Measurements from ENCODE around the gene MAP2. TPM values are rescaled to one million over a fixed set of nuclear protein-coding genes. Genes with fewer than 3 reads are reported as not detected.

MAP2 gene
- total RNA-seq, 1 donor from 2014 or later = 7.2 TPM

DNA sequence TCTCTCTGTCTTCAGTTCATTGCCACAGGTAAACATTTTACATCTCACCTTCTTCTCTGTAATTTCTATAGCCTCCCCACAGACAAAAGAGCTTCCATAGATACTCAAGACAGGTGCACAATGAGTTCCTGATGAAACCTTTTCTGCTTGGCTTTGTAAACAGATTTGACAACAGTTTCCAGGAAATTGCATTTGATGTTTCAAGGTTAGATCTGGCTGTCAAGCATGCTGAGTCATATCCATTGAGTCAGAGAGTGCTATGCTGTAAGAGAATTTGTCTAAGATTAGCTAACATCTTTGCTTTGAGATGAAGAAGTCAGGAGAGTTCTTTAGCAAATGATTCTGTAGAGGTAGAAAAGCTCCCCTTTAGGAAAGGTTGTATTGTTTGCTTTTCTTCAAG lies 40.6 kb upstream of the MAP2 start:
- no peak for DNase-seq (ENCODE audit: extremely low spot score, unreplicated experiment)

DNA sequence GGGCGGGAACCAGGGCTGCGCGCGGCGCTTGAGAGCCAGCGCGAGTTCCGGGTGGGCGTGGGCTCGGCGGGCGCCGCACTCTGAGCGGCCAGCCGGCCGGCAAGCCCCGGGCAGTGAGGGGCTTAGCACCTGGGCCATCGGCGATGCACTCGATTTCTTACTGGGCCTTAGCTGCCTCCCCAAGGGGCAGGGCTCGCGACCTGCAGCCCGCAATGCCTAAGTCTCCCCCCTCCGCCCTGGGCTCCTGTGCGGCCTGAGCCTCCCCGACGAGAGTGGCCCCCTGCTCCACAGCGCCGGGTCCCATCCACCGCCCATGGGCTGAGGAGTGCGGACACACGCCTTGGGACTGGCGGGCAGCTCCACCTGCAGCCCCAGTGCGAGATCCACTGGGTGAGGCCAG lies 36.5 kb upstream of the MAP2 start:
- TF ChIP-seq, protein P1, sequence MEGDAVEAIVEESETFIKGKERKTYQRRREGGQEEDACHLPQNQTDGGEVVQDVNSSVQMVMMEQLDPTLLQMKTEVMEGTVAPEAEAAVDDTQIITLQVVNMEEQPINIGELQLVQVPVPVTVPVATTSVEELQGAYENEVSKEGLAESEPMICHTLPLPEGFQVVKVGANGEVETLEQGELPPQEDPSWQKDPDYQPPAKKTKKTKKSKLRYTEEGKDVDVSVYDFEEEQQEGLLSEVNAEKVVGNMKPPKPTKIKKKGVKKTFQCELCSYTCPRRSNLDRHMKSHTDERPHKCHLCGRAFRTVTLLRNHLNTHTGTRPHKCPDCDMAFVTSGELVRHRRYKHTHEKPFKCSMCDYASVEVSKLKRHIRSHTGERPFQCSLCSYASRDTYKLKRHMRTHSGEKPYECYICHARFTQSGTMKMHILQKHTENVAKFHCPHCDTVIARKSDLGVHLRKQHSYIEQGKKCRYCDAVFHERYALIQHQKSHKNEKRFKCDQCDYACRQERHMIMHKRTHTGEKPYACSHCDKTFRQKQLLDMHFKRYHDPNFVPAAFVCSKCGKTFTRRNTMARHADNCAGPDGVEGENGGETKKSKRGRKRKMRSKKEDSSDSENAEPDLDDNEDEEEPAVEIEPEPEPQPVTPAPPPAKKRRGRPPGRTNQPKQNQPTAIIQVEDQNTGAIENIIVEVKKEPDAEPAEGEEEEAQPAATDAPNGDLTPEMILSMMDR (IDR thresholded peaks at IDR 0.05) = no peak
- H3K36me3 Mint-ChIP-seq (ENCODE audit: unreplicated experiment) = no peaks in the 10 kb centered on the region
- no peak for DNase-seq (ENCODE audit: extremely low spot score, unreplicated experiment)
- H3K4me1 Mint-ChIP-seq (ENCODE audit: unreplicated experiment) = no peaks in the 10 kb centered on the region
- no peak overlapping the region for H3K27ac Mint-ChIP-seq (ENCODE audit: unreplicated experiment)
- H3K4me3 Mint-ChIP-seq (ENCODE audit: unreplicated experiment) = no peak overlapping the region
- peaks cover 3% of the 10 kb centered on the region for H3K27me3 Mint-ChIP-seq (ENCODE audit: unreplicated experiment)
- no peaks in the 10 kb centered on the region for H3K9me3 Mint-ChIP-seq (ENCODE audit: unreplicated experiment)

More for the DNA sequence above, 40.6 kb upstream of the MAP2 start:
- TF ChIP-seq, protein P1 (IDR thresholded peaks at IDR 0.05) = no peak
- H3K4me1 Mint-ChIP-seq (ENCODE audit: unreplicated experiment) = no peaks in the 10 kb centered on the region
- H3K27me3 Mint-ChIP-seq (ENCODE audit: unreplicated experiment) = peaks cover 3% of the 10 kb centered on the region
- no peak overlapping the region for H3K27ac Mint-ChIP-seq (ENCODE audit: unreplicated experiment)
- no peaks in the 10 kb centered on the region for H3K9me3 Mint-ChIP-seq (ENCODE audit: unreplicated experiment)
- no peaks in the 10 kb centered on the region for H3K36me3 Mint-ChIP-seq (ENCODE audit: unreplicated experiment)
- H3K4me3 Mint-ChIP-seq (ENCODE audit: unreplicated experiment) = no peak overlapping the region

DNA sequence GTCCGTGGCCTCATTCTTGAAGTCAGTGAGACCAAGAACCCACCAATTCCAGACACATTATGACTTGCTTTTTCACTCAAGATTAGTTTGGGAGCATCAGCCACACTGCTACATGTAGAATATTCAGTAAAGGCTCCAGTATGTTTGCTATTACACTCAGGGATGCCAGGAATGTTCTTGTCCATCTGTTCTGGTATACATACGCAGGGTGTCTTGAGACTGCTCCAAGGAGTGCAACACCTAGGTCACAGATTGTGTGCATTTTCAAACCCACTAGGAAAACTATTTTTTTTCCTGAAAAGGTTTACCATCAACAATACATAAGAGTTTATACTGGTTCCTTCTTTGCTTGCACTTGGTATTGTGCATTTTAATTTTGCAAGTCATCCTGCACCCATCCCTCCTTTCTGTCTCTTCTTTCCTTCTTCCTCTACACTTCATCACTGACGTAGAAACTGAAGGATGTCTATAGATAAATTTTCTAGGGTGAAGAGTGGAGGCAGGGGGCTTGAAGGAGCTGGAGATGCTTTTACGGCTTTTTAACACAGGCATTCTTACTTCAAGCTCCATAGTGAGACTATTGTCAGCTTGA lies 35.3 kb upstream of the MAP2 start:
- Mint-ChIP-seq H3K36me3 (ENCODE audit: unreplicated experiment) (no peaks in the 10 kb centered on the region), H3K4me1 (ENCODE audit: unreplicated experiment) (no peaks in the 10 kb centered on the region), H3K27me3 (ENCODE audit: unreplicated experiment) (peaks cover 3% of the 10 kb centered on the region), H3K27ac (ENCODE audit: unreplicated experiment) (no peak overlapping the region), H3K9me3 (ENCODE audit: unreplicated experiment) (no peaks in the 10 kb centered on the region), H3K4me3 (ENCODE audit: unreplicated experiment) (no peak overlapping the region)
- TF ChIP-seq, protein P1 (IDR thresholded peaks at IDR 0.05) = no peak
- DNase-seq (ENCODE audit: extremely low spot score, unreplicated experiment) = no peak

DNA sequence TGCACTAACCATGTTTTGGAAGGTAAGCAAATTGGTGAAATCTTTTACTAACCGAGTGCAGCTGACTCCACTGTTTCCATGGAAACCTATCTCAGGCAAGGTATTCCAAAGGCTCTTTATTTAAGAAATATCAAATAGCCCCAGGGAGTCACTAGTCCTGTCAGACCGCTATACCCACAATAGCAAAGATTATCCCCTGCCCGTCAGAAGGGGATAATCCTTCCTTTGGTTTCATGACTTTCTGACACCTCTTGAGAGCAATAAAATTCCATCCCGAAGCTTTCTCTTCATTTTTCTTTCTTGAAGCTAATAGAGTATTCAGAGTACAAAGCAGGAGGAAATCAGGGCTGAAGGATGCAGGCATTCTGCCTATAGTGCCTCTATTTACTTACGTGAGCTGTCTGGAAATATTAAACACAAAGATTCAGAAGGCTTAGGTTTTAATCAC lies 34.7 kb upstream of the MAP2 start:
- Mint-ChIP-seq H3K4me1 (ENCODE audit: unreplicated experiment) (no peaks in the 10 kb centered on the region), H3K9me3 (ENCODE audit: unreplicated experiment) (no peaks in the 10 kb centered on the region), H3K27ac (ENCODE audit: unreplicated experiment) (no peak overlapping the region), H3K4me3 (ENCODE audit: unreplicated experiment) (no peak overlapping the region), H3K36me3 (ENCODE audit: unreplicated experiment) (no peaks in the 10 kb centered on the region), H3K27me3 (ENCODE audit: unreplicated experiment) (peaks cover 1% of the 10 kb centered on the region)
- TF ChIP-seq, protein P1 (IDR thresholded peaks at IDR 0.05) = no peak
- DNase-seq (ENCODE audit: extremely low spot score, unreplicated experiment) = no peak

DNA sequence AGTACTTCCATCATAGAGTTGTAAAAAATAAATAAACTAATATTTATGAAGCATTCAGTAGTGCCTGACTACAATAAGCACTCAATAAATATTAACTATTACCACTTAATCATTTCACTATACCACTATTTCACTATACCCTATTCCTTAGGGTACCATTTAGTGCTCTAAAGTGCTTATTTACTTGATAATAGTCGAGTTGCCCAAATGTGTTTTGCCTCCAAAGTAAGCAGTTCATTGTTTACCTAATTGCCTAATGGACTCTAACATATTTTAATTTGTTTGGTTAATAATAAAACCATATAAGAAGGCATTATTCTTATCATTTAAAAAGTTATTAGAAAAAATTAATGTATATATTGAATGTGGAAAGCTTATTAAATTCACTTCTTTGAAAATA lies 33.0 kb upstream of the MAP2 start:
- Mint-ChIP-seq H3K4me1 (ENCODE audit: unreplicated experiment) (no peaks in the 10 kb centered on the region), H3K27me3 (ENCODE audit: unreplicated experiment) (peaks cover 7% of the 10 kb centered on the region), H3K36me3 (ENCODE audit: unreplicated experiment) (no peaks in the 10 kb centered on the region), H3K27ac (ENCODE audit: unreplicated experiment) (no peak overlapping the region), H3K4me3 (ENCODE audit: unreplicated experiment) (no peak overlapping the region), H3K9me3 (ENCODE audit: unreplicated experiment) (no peaks in the 10 kb centered on the region)
- TF ChIP-seq, protein P1 (IDR thresholded peaks at IDR 0.05) = no peak
- no peak for DNase-seq (ENCODE audit: extremely low spot score, unreplicated experiment)

Data from osteocyte (in vitro differentiated cells).